Measurements from ENCODE around the gene ATM. TPM values are rescaled to one million over a fixed set of nuclear protein-coding genes. Genes with fewer than 3 reads are reported as not detected.

The ATM gene
- total and polyA plus RNA-seq, 2 donors (not counting 1 experiment from before 2014, with no cell fraction given) = 37.5 to 123 TPM

DNA sequence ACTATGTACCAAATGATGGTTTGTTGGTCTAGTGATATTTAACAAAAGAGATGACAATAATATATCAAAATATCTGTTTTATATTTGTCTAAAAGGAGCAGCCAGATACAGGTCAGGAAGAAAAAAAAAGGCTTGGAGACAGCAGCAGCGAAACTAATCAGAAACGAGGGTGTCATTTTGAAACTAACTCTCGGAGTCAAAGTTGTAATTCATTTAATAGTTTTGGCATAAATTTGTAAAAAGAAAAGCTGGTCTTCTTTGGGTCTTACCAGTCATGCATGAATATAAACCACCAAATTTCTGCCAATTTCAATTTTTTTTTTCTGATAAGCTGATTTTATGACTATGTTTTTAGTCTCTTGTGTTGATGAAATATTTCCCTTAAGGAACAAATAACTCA is 26.0 kb upstream of the ATM start:
- TF ChIP-seq EZH2 (IDR thresholded peaks at IDR 0.05; ENCODE audit: low read length, missing control alignments) = no peak
- TF ChIP-seq, protein P1, sequence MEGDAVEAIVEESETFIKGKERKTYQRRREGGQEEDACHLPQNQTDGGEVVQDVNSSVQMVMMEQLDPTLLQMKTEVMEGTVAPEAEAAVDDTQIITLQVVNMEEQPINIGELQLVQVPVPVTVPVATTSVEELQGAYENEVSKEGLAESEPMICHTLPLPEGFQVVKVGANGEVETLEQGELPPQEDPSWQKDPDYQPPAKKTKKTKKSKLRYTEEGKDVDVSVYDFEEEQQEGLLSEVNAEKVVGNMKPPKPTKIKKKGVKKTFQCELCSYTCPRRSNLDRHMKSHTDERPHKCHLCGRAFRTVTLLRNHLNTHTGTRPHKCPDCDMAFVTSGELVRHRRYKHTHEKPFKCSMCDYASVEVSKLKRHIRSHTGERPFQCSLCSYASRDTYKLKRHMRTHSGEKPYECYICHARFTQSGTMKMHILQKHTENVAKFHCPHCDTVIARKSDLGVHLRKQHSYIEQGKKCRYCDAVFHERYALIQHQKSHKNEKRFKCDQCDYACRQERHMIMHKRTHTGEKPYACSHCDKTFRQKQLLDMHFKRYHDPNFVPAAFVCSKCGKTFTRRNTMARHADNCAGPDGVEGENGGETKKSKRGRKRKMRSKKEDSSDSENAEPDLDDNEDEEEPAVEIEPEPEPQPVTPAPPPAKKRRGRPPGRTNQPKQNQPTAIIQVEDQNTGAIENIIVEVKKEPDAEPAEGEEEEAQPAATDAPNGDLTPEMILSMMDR (conservative IDR thresholded peaks at IDR 0.05 in 1 of 2, IDR thresholded peaks at IDR 0.05 in 1 of 2; ENCODE audit: low read depth in 1 of 2, low read length in 2 of 2) = no peak
- H3K9ac ChIP-seq (ENCODE audit: insufficient read depth, low read length) = no peak overlapping the region
- H3K79me2 ChIP-seq (ENCODE audit: control insufficient read depth, insufficient read depth, low read length) = peaks cover 2% of the 10 kb centered on the region
- no peaks in the 10 kb centered on the region for H3K4me1 ChIP-seq (ENCODE audit: control insufficient read depth, extremely low read depth, insufficient read depth, low read length)
- no peak overlapping the region for H3K4me2 ChIP-seq (ENCODE audit: extremely low read depth, insufficient read depth, low read length)
- no peak overlapping the region for H2AFZ ChIP-seq (ENCODE audit: low read length)
- H3K36me3 ChIP-seq (ENCODE audit: control insufficient read depth, insufficient read depth, low read length) = peaks cover 3% of the 10 kb centered on the region
- no peaks in the 10 kb centered on the region for H3K9me3 ChIP-seq (ENCODE audit: control insufficient read depth, insufficient read depth, low read depth, low read length)
- no peak overlapping the region for H3K27ac ChIP-seq (ENCODE audit: insufficient read depth, low read length)
- no peak for DNase-seq (ENCODE audit: low read depth in 2 of 2)
- H3K4me3 ChIP-seq (replicated peaks in 1 of 4; ENCODE audit: control extremely low read depth in 1 of 4, insufficient read depth in 1 of 4, low read depth in 3 of 4, low read length in 4 of 4) = no peak overlapping the region
- H4K20me1 ChIP-seq (ENCODE audit: control insufficient read depth, extremely low read depth, insufficient read depth, low read length) = no peaks in the 10 kb centered on the region
- no peaks in the 10 kb centered on the region for H3K27me3 ChIP-seq (ENCODE audit: control insufficient read depth, insufficient read depth, low read length)

DNA sequence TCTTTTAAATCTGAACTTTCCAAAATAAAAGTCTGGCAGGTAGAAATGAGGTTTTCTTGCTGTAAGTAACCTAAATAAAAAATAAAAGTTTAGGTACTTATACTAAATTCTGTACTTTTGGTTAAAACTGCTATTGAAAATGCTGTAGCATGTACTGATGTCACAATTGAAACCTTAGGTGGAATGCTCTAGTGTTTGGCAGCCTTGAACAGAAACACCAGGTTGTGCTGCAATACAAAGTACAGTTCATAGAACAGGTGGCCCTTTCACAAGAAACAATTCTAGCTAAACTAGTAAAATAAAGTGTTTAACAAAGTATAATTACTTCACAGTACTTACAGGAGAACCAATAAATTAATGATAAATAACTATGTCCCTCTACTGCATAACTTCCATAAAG is 25.5 kb upstream of the ATM start:
- no peaks in the 10 kb centered on the region for H3K9me3 ChIP-seq (ENCODE audit: control insufficient read depth, insufficient read depth, low read depth, low read length)
- peaks cover 2% of the 10 kb centered on the region for H3K79me2 ChIP-seq (ENCODE audit: control insufficient read depth, insufficient read depth, low read length)
- H3K27me3 ChIP-seq (ENCODE audit: control insufficient read depth, insufficient read depth, low read length) = no peaks in the 10 kb centered on the region
- H3K4me1 ChIP-seq (ENCODE audit: control insufficient read depth, extremely low read depth, insufficient read depth, low read length) = no peaks in the 10 kb centered on the region
- no peak overlapping the region for H3K4me2 ChIP-seq (ENCODE audit: extremely low read depth, insufficient read depth, low read length)
- no peak for DNase-seq (ENCODE audit: low read depth in 2 of 2)
- no peak overlapping the region for H2AFZ ChIP-seq (ENCODE audit: low read length)
- H3K9ac ChIP-seq (ENCODE audit: insufficient read depth, low read length) = no peak overlapping the region
- TF ChIP-seq EZH2 (IDR thresholded peaks at IDR 0.05; ENCODE audit: low read length, missing control alignments) = no peak
- TF ChIP-seq, protein P1 (conservative IDR thresholded peaks at IDR 0.05 in 1 of 2, IDR thresholded peaks at IDR 0.05 in 1 of 2; ENCODE audit: low read depth in 1 of 2, low read length in 2 of 2) = no peak
- no peak overlapping the region for H3K4me3 ChIP-seq (replicated peaks in 1 of 4; ENCODE audit: control extremely low read depth in 1 of 4, insufficient read depth in 1 of 4, low read depth in 3 of 4, low read length in 4 of 4)
- no peaks in the 10 kb centered on the region for H4K20me1 ChIP-seq (ENCODE audit: control insufficient read depth, extremely low read depth, insufficient read depth, low read length)
- H3K36me3 ChIP-seq (ENCODE audit: control insufficient read depth, insufficient read depth, low read length) = peaks cover 3% of the 10 kb centered on the region
- no peak overlapping the region for H3K27ac ChIP-seq (ENCODE audit: insufficient read depth, low read length)

DNA sequence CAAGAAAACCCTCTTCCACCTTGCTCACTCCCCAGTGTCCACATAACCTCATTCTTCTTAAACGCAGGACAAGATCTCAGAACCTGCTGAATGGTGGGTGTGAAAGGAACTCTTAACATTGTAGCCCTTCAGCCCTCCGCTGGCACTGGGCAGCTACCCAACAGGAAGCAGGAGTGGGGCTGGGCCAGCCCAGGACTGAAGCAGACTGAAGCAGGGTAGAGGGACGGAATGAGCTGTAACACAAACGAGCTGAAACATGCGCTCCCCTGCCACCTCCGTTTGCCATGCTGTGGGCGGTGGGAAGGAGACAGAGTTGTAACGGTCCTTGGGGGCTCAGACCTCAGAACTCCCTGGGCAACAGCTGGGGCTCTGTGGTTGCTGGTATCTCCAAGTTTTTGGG is 24.0 kb upstream of the ATM start:
- Histone ChIP-seq H3K27me3 (ENCODE audit: control insufficient read depth, insufficient read depth, low read length) (no peaks in the 10 kb centered on the region), H4K20me1 (ENCODE audit: control insufficient read depth, extremely low read depth, insufficient read depth, low read length) (no peaks in the 10 kb centered on the region), H3K36me3 (ENCODE audit: control insufficient read depth, insufficient read depth, low read length) (peaks cover 3% of the 10 kb centered on the region), H3K79me2 (ENCODE audit: control insufficient read depth, insufficient read depth, low read length) (peaks cover 2% of the 10 kb centered on the region), H3K9me3 (ENCODE audit: control insufficient read depth, insufficient read depth, low read depth, low read length) (no peaks in the 10 kb centered on the region), H3K9ac (ENCODE audit: insufficient read depth, low read length) (no peak overlapping the region), H3K4me3 (replicated peaks in 1 of 4; ENCODE audit: control extremely low read depth in 1 of 4, insufficient read depth in 1 of 4, low read depth in 3 of 4, low read length in 4 of 4) (no peak overlapping the region), H3K27ac (ENCODE audit: insufficient read depth, low read length) (no peak overlapping the region), H2AFZ (ENCODE audit: low read length) (no peak overlapping the region), H3K4me2 (ENCODE audit: extremely low read depth, insufficient read depth, low read length) (no peak overlapping the region), H3K4me1 (ENCODE audit: control insufficient read depth, extremely low read depth, insufficient read depth, low read length) (no peaks in the 10 kb centered on the region)
- no peak for DNase-seq (ENCODE audit: low read depth in 2 of 2)
- no peak for TF ChIP-seq EZH2 (IDR thresholded peaks at IDR 0.05; ENCODE audit: low read length, missing control alignments)
- TF ChIP-seq, protein P1 (conservative IDR thresholded peaks at IDR 0.05 in 1 of 2, IDR thresholded peaks at IDR 0.05 in 1 of 2; ENCODE audit: low read depth in 1 of 2, low read length in 2 of 2) = no peak
